Heart left ventricle (tissue), 13 donors: ENCODE measurements around the gene ZBTB7C.

ENCODE experiments used
- POLR2A ChIP-seq, 2 donors: fragments of 450-650 bp; IDR thresholded peaks; one replicate each; pipeline ENCODE4 v1.6.1; 2017; ENCODE audit warnings: antibody characterized with exemption in 2 of 2, mild to moderate bottlenecking in 2 of 2, moderate library complexity in 2 of 2
- TF ChIP-seq, protein P1 (sequence below), 12 donors: fragments of 200-600 bp; sonication (generic) in 4 of 12; IDR thresholded peaks; one replicate each; pipeline versions ENCODE4 v1.5.0 to v1.8.0; 2018 to 2022; ENCODE audit warnings: antibody characterized with exemption in 12 of 12, mild to moderate bottlenecking in 5 of 12
- donor health status: ischemic (EF 13 %, LVEDD 7.1; RV severe dilation, severe dysfunction).
- donor health status: DM: no; HTN: yes; CAD: no.
- donor health status: DM: no; HTN: no; CAD: no.
- donor health status: ischemic (EF 25% LVEDD 6.9; RV normal size, moderate dysfunction).
- donor health status: ischemic (EF 25% LVEDD 5.7; RV mildly dilated, moderate dysfunction).
- donor health status: ischemic (EF 35%, LVEDD 5.7; RV mildly dilated, moderate dysfunction).
- donor health status: nonischemic (EF 11% LVEDD 7.7; RV severe dilation, severe dysfunction).
- donor health status: DM: yes; HTN: yes; CAD: no.
- donor health status: PGD.
- donor health status: ischemic (EF 29% LVEDD 5.4; RV normal size, mild dysfunction).
- donor health status: nonischemic (EF 23%, LVEDD 6.1; RV moderate dilation, normal function).

GRCh38 chr18:48442761-48443160, 33.6 kb upstream of the ZBTB7C start:
- TF ChIP-seq, protein P1, sequence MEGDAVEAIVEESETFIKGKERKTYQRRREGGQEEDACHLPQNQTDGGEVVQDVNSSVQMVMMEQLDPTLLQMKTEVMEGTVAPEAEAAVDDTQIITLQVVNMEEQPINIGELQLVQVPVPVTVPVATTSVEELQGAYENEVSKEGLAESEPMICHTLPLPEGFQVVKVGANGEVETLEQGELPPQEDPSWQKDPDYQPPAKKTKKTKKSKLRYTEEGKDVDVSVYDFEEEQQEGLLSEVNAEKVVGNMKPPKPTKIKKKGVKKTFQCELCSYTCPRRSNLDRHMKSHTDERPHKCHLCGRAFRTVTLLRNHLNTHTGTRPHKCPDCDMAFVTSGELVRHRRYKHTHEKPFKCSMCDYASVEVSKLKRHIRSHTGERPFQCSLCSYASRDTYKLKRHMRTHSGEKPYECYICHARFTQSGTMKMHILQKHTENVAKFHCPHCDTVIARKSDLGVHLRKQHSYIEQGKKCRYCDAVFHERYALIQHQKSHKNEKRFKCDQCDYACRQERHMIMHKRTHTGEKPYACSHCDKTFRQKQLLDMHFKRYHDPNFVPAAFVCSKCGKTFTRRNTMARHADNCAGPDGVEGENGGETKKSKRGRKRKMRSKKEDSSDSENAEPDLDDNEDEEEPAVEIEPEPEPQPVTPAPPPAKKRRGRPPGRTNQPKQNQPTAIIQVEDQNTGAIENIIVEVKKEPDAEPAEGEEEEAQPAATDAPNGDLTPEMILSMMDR (IDR thresholded peaks at IDR 0.05), result no peak
- no peak for TF ChIP-seq POLR2A (IDR thresholded peaks at IDR 0.05)
